ENCODE data around the gene PLCB4.

PLCB4 gene

GRCh38 chr20:9515741-9516233 lies 446.9 kb downstream of the PLCB4 start:
- H3K36me3 ChIP-seq (ENCODE audit: control insufficient read depth in 2 of 2, insufficient read depth in 1 of 2, low read length in 2 of 2), result no peaks in the 10 kb centered on the region
- TF ChIP-seq TSHZ1 (tag by site-specific recombination; IDR thresholded peaks at IDR 0.05; ENCODE audit: borderline replicate concordance), result no peak
- TF ChIP-seq ZIC2 (tag by site-specific recombination; IDR thresholded peaks at IDR 0.05), result no peak
- TF ChIP-seq SALL2 (tag by site-specific recombination; IDR thresholded peaks at IDR 0.05; ENCODE audit: borderline replicate concordance), result no peak
- no peak for TF ChIP-seq ZNF2 (tag by site-specific recombination; IDR thresholded peaks at IDR 0.05)
- no peak for TF ChIP-seq ZBTB1 (tag by site-specific recombination; IDR thresholded peaks at IDR 0.05)
- no peak for TF ChIP-seq EGR2 (tag by site-specific recombination; IDR thresholded peaks at IDR 0.05; ENCODE audit: low read depth)
- TF ChIP-seq ZNF521 (tag by site-specific recombination; IDR thresholded peaks at IDR 0.05), result no peak
- no peak for TF ChIP-seq KLF17 (tag by site-specific recombination; IDR thresholded peaks at IDR 0.05)
- no peak for TF ChIP-seq ZEB2 (tag by site-specific recombination; IDR thresholded peaks at IDR 0.05)
- no peak for TF ChIP-seq ZNF621 (tag by site-specific recombination; IDR thresholded peaks at IDR 0.05)
- TF ChIP-seq OSR2 (tag by site-specific recombination; IDR thresholded peaks at IDR 0.05), result no peak
- no peak for TF ChIP-seq HOXA7 (CRISPR knock-in tag; IDR thresholded peaks at IDR 0.05; ENCODE audit: borderline replicate concordance)
- no peak for TF ChIP-seq ZNF518A (tag by site-specific recombination; conservative IDR thresholded peaks at IDR 0.05; ENCODE audit: low read depth)
- TF ChIP-seq MYNN (tag by site-specific recombination; IDR thresholded peaks at IDR 0.05; ENCODE audit: borderline replicate concordance), result no peak
- no peak for TF ChIP-seq ZNF585B (tag by site-specific recombination; IDR thresholded peaks at IDR 0.05)
- TF ChIP-seq ZSCAN23 (tag by site-specific recombination; IDR thresholded peaks at IDR 0.05), result no peak
- TF ChIP-seq ZNF211 (tag by site-specific recombination; IDR thresholded peaks at IDR 0.05; ENCODE audit: low read depth), result no peak
- TF ChIP-seq GLI2 (tag by site-specific recombination; IDR thresholded peaks at IDR 0.05; ENCODE audit: borderline replicate concordance, low read depth), result no peak
- TF ChIP-seq ZNF664 (tag by site-specific recombination; IDR thresholded peaks at IDR 0.05), result no peak
- H3K9me3 ChIP-seq (ENCODE audit: control insufficient read depth, insufficient read depth, low read depth, low read length), result no peaks in the 10 kb centered on the region
- POLR2A ChIA-PET, result no interaction called here
- H3K4me3 ChIP-seq (ENCODE audit: low read depth, low read length), result no peak overlapping the region
- H3K27ac ChIP-seq (ENCODE audit: extremely low read depth, low read depth, low read length), result no peak overlapping the region
- CTCF ChIA-PET, result no interaction called here
- no peaks in the 10 kb centered on the region; the same call in 1 of the 2 replicates for H3K4me1 ChIP-seq (ENCODE audit: control insufficient read depth, insufficient read depth, low read length)

Measured in HEK293 (cell line).